Loucy (cell line): ENCODE data around the gene L2HGDH.

Experiments
- EZH2phosphoT487 ChIP-seq: fragments of 200-600 bp; IDR thresholded peaks from 2 replicates; pipeline ENCODE4 v1.6.1; 2018; ENCODE audit warnings: antibody characterized with exemption, mild to moderate bottlenecking, moderate library complexity, borderline replicate concordance
- TF ChIP-seq, protein P1 (sequence below): fragments of 200-600 bp; sonication (generic); conservative IDR thresholded peaks from 2 replicates; pipeline ENCODE4 v1.5.1; 2014; ENCODE audit warnings: mild to moderate bottlenecking, antibody characterized with exemption, low read length

DNA sequence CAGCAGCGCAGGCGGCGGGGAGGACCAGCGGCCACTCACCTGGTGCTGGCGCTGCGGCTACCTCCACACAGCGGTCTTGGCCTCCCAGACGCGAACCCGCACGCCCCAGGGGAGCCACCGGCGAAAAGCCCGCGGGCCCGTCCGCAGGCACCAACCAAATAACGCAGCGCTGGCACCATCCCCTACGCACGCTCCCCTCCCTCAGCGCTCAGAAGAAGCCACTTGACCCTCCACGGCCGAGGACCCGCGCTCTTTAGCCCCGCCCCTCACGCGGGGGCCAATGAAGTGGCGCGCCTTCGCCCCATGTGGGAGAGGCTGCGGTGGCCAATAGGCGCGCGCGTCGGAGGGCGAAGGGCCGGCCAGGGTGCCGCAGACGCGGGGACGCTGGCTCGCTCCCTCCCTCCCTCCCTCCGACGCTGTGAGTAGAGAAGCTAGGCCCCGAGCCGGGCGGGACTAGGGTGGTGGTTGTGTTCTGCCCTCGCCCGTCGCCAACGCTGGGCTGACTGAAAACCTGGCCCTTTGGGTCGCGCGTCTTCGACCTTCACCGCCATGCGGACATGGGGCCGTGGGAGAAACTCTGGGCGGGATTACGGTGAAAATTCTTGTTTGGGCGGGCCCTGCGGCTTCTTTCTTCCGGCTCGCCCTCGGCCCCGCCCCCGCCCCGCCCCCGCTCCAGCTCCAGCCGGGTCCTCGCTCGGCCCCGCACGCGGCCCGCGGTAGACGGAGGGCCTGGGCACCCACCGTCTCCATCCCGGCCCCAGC lies at the start of gene L2HGDH, which contains the start of gene DMAC2L:
- TF ChIP-seq, protein P1, sequence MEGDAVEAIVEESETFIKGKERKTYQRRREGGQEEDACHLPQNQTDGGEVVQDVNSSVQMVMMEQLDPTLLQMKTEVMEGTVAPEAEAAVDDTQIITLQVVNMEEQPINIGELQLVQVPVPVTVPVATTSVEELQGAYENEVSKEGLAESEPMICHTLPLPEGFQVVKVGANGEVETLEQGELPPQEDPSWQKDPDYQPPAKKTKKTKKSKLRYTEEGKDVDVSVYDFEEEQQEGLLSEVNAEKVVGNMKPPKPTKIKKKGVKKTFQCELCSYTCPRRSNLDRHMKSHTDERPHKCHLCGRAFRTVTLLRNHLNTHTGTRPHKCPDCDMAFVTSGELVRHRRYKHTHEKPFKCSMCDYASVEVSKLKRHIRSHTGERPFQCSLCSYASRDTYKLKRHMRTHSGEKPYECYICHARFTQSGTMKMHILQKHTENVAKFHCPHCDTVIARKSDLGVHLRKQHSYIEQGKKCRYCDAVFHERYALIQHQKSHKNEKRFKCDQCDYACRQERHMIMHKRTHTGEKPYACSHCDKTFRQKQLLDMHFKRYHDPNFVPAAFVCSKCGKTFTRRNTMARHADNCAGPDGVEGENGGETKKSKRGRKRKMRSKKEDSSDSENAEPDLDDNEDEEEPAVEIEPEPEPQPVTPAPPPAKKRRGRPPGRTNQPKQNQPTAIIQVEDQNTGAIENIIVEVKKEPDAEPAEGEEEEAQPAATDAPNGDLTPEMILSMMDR: no peak; the same call in 1 of the 2 replicates
- no peak for TF ChIP-seq EZH2phosphoT487
